Stimulated activated CD4-positive, alpha-beta T cell treated with anti-CD3 and anti-CD28 coated beads, Interleukin-12 subunit alpha, Interleukin-12 subunit beta, amount 100 ng/mL, for 24 hours (primary cell): ENCODE measurements around the gene DNAJC25.

Source experiments
- DNase-seq, 2 experiments: peaks; one replicate each; pipeline ENCODE4 v3.0.0-alpha.2; 2020; ENCODE audit warnings: low read depth in 2 of 2

Gene DNAJC25

GRCh38 chr9:111627260-111627963, 3.7 kb upstream of the DNAJC25 start:
- no peak for DNase-seq

GRCh38 chr9:111628411-111628810, 2.7 kb upstream of the DNAJC25 start:
- no peak for DNase-seq

GRCh38 chr9:111630182-111630963, 761 bp upstream of the DNAJC25 start:
- no peak for DNase-seq

- no peak for DNase-seq
Measured at GRCh38 chr9:111630964-111631213, 245 bp upstream of the DNAJC25 start.

GRCh38 chr9:111632060-111632459, 926 bp downstream of the DNAJC25 start:
- no peak for DNase-seq

GRCh38 chr9:111632695-111633388, 1.7 kb downstream of the DNAJC25 start:
- DNase-seq = no peak

GRCh38 chr9:111633389-111633736, 2.2 kb downstream of the DNAJC25 start:
- DNase-seq = no peak

- DNase-seq = no peak
Measured at GRCh38 chr9:111634860-111635259, 3.7 kb downstream of the DNAJC25 start.

- no peak for DNase-seq
Measured at GRCh38 chr9:111637421-111637950, 6.4 kb downstream of the DNAJC25 start.

GRCh38 chr9:111644195-111644772, 13.2 kb downstream of the DNAJC25 start:
- no peak for DNase-seq

- DNase-seq = no peak
Measured at GRCh38 chr9:111645806-111646205, 14.7 kb downstream of the DNAJC25 start.

- no peak for DNase-seq
Measured at GRCh38 chr9:111646417-111646816, 15.3 kb downstream of the DNAJC25 start.

GRCh38 chr9:111648066-111648465, 16.9 kb downstream of the DNAJC25 start:
- DNase-seq = no peak

- DNase-seq = no peak
Measured at GRCh38 chr9:111649016-111649415, 17.9 kb downstream of the DNAJC25 start.

GRCh38 chr9:111657051-111657450, 25.9 kb downstream of the DNAJC25 start:
- no peak for DNase-seq

GRCh38 chr9:111658943-111659342, 27.8 kb downstream of the DNAJC25 start:
- no peak for DNase-seq

- DNase-seq = no peak
Measured at GRCh38 chr9:111659691-111660090, 28.6 kb downstream of the DNAJC25 start.

GRCh38 chr9:111661150-111661801, 30.1 kb downstream of the DNAJC25 start, which contains the start of gene GNG10:
TSS of gene GNG10 (plus strand) at chr9:111661605. CDS start at chr9:111661635, 30 bp downstream.
- peak; percentile 45 to 51 for DNase-seq

GRCh38 chr9:111661802-111662521, 30.8 kb downstream of the DNAJC25 start:
- DNase-seq = peak in 1 of 2 experiments; percentile 19

GRCh38 chr9:111662576-111663300, 31.6 kb downstream of the DNAJC25 start:
- no peak for DNase-seq
